Neural progenitor cell (in vitro differentiated cells): ENCODE results near the gene ALK. TPM values are rescaled to one million over a fixed set of nuclear protein-coding genes. Genes with fewer than 3 reads are reported as not detected.

Source experiments
- DNase-seq: peaks from one replicate; pipeline ENCODE4 v3.0.0-alpha.2; 2016; ENCODE audit warnings: low spot score
- H2AFZ ChIP-seq: fragments of 200-600 bp; sonication (generic); replicated peaks from 2 replicates; pipeline ENCODE4 v1.6.1; 2016; ENCODE audit warnings: antibody characterized with exemption
- H3F3A ChIP-seq: fragments of 200-600 bp; sonication (generic); 2 replicates; pipeline ENCODE4 v1.6.1; 2016; ENCODE audit warnings: antibody characterized with exemption, low read depth
- H3K27ac ChIP-seq: fragments of 200-600 bp; sonication (generic); 2 replicates; pipeline ENCODE4 v1.5.1; 2016; ENCODE audit warnings: mild to moderate bottlenecking
- H3K27me3 ChIP-seq: fragments of 200-600 bp; sonication (generic); 2 replicates; pipeline ENCODE4 v1.6.1; 2016; ENCODE audit warnings: mild to moderate bottlenecking, moderate library complexity
- H3K36me3 ChIP-seq: fragments of 200-600 bp; sonication (generic); 2 replicates; pipeline ENCODE4 v1.5.1; 2016
- H3K4me1 ChIP-seq: fragments of 200-600 bp; sonication (generic); 2 replicates; pipeline ENCODE4 v1.6.1; 2016; ENCODE audit warnings: mixed run types
- H3K4me2 ChIP-seq: fragments of 200-600 bp; sonication (generic); 2 replicates; pipeline ENCODE4 v1.6.1; 2016
- H3K4me3 ChIP-seq: fragments of 200-600 bp; sonication (generic); 2 replicates; pipeline ENCODE4 v1.5.1; 2016
- H3K79me2 ChIP-seq: fragments of 200-600 bp; sonication (generic); 2 replicates; pipeline ENCODE4 v1.6.1; 2016; ENCODE audit warnings: low read depth
- H3K9ac ChIP-seq: fragments of 200-600 bp; sonication (generic); 2 replicates; pipeline ENCODE4 v1.6.1; 2016
- H3K9me3 ChIP-seq: fragments of 200-600 bp; sonication (generic); 2 replicates; pipeline ENCODE4 v1.5.1; 2016; ENCODE audit warnings: low read depth
- H4K20me1 ChIP-seq: fragments of 200-600 bp; sonication (generic); 2 replicates; pipeline ENCODE4 v1.6.1; 2016; ENCODE audit warnings: low read depth
- H3K27ac Mint-ChIP-seq: 3 replicates; pipeline ENCODE4 v1.8.0; 2021; ENCODE audit warnings: mixed read lengths
- H3K27me3 Mint-ChIP-seq: 2 replicates; pipeline ENCODE4 v1.8.0; 2022; ENCODE audit warnings: low read depth, mild to moderate bottlenecking, inconsistent platforms, moderate library complexity, mixed read lengths; ENCODE audit not compliant: insufficient read depth
- H3K36me3 Mint-ChIP-seq: 3 replicates; pipeline ENCODE4 v1.8.0; 2021; ENCODE audit warnings: mixed read lengths
- H3K4me1 Mint-ChIP-seq: 3 replicates; pipeline ENCODE4 v1.8.0; 2021; ENCODE audit warnings: mixed read lengths
- H3K4me3 Mint-ChIP-seq: 3 replicates; pipeline ENCODE4 v1.8.0; 2021; ENCODE audit warnings: mild to moderate bottlenecking, moderate library complexity, mixed read lengths
- H3K9me3 Mint-ChIP-seq: 3 replicates; pipeline ENCODE4 v1.8.0; 2020; ENCODE audit warnings: mixed read lengths
- CTCF ChIP-seq: fragments of 200-600 bp; sonication (generic); IDR thresholded peaks from 2 replicates; pipeline ENCODE4 v1.5.1; 2017; ENCODE audit warnings: antibody characterized with exemption, mild to moderate bottlenecking
- EZH2 ChIP-seq: fragments of 200-600 bp; sonication (generic); IDR thresholded peaks from 2 replicates; pipeline ENCODE4 v1.6.1; 2017; ENCODE audit warnings: antibody characterized with exemption, mild to moderate bottlenecking, moderate library complexity
- EZH2phosphoT487 ChIP-seq: fragments of 200-600 bp; sonication (generic); IDR thresholded peaks from 2 replicates; pipeline ENCODE4 v1.6.1; 2017; ENCODE audit warnings: antibody characterized with exemption
- total RNA-seq: library from RNA; depleted of rRNA; stranded (reverse); fragments of >200 nt; gene quantifications from 2 replicates; pipeline ENCODE4 v1.2.3, GENCODE V29; 2015; ENCODE audit warnings: low replicate concordance

Gene ALK
- total RNA-seq, 1 donor from 2014 or later = not detected

GRCh38 chr2:29755829-29756228, 165.6 kb downstream of the ALK start:
- H3K9me3 ChIP-seq = no peaks in the 10 kb centered on the region
- Mint-ChIP-seq H3K4me3 (no peak overlapping the region), H3K4me1 (peaks cover 20% of the 10 kb centered on the region), H3K27me3 (no peaks in the 10 kb centered on the region), H3K9me3 (no peaks in the 10 kb centered on the region), H3K27ac (peak overlapping the region; percentile 57), H3K36me3 (no peaks in the 10 kb centered on the region)
- H3K4me3 ChIP-seq = no peak overlapping the region
- no peak overlapping the region for H2AFZ ChIP-seq
- DNase-seq = no peak
- no peaks in the 10 kb centered on the region for H3F3A ChIP-seq
- H3K4me2 ChIP-seq = no peak overlapping the region
- H3K36me3 ChIP-seq = no peaks in the 10 kb centered on the region
- peaks cover 10% of the 10 kb centered on the region for H3K4me1 ChIP-seq
- no peak overlapping the region for H3K9ac ChIP-seq
- H3K27ac ChIP-seq = no peak overlapping the region
- H3K79me2 ChIP-seq = no peaks in the 10 kb centered on the region
- H3K27me3 ChIP-seq = no peaks in the 10 kb centered on the region
- H4K20me1 ChIP-seq = no peaks in the 10 kb centered on the region
- TF ChIP-seq EZH2 (no peak), CTCF (no peak), EZH2phosphoT487 (no peak)

GRCh38 chr2:29755233-29755632, 166.2 kb downstream of the ALK start:
- no peak overlapping the region for H3K4me3 ChIP-seq
- peaks cover 10% of the 10 kb centered on the region for H3K4me1 ChIP-seq
- H2AFZ ChIP-seq = no peak overlapping the region
- no peaks in the 10 kb centered on the region for H3K36me3 ChIP-seq
- Mint-ChIP-seq H3K36me3 (no peaks in the 10 kb centered on the region), H3K4me3 (no peak overlapping the region), H3K4me1 (peaks cover 20% of the 10 kb centered on the region), H3K9me3 (no peaks in the 10 kb centered on the region), H3K27ac (no peak overlapping the region), H3K27me3 (no peaks in the 10 kb centered on the region)
- H3K9ac ChIP-seq = no peak overlapping the region
- H3F3A ChIP-seq = no peaks in the 10 kb centered on the region
- no peaks in the 10 kb centered on the region for H3K9me3 ChIP-seq
- no peaks in the 10 kb centered on the region for H3K79me2 ChIP-seq
- H3K4me2 ChIP-seq = no peak overlapping the region
- H4K20me1 ChIP-seq = no peaks in the 10 kb centered on the region
- TF ChIP-seq CTCF (no peak), EZH2 (no peak), EZH2phosphoT487 (no peak)
- no peak for DNase-seq
- no peak overlapping the region for H3K27ac ChIP-seq
- no peaks in the 10 kb centered on the region for H3K27me3 ChIP-seq

GRCh38 chr2:29753671-29754444, 167.5 kb downstream of the ALK start:
- no peaks in the 10 kb centered on the region for H3K36me3 Mint-ChIP-seq
- H3K4me3 Mint-ChIP-seq = no peak overlapping the region
- H3K27ac ChIP-seq = no peak overlapping the region
- no peaks in the 10 kb centered on the region for H3K9me3 ChIP-seq
- DNase-seq = no peak
- H3K4me2 ChIP-seq = no peak overlapping the region
- H3K4me1 ChIP-seq = peaks cover 8% of the 10 kb centered on the region
- no peaks in the 10 kb centered on the region for H3K27me3 Mint-ChIP-seq
- H3K27ac Mint-ChIP-seq = peak overlapping the region; percentile 21
- no peak overlapping the region for H2AFZ ChIP-seq
- H3K36me3 ChIP-seq = no peaks in the 10 kb centered on the region
- H3K79me2 ChIP-seq = no peaks in the 10 kb centered on the region
- no peaks in the 10 kb centered on the region for H3K9me3 Mint-ChIP-seq
- H3K9ac ChIP-seq = no peak overlapping the region
- H3K27me3 ChIP-seq = no peaks in the 10 kb centered on the region
- no peak overlapping the region for H3K4me3 ChIP-seq
- H4K20me1 ChIP-seq = no peaks in the 10 kb centered on the region
- no peak for TF ChIP-seq CTCF
- TF ChIP-seq EZH2phosphoT487 = no peak
- no peak for TF ChIP-seq EZH2
- H3F3A ChIP-seq = no peaks in the 10 kb centered on the region
- peaks cover 24% of the 10 kb centered on the region for H3K4me1 Mint-ChIP-seq
